Ovary (tissue), 3 donors: ENCODE measurements around the gene SP6.

Experiments used
- CTCF ChIP-seq, 3 donors: fragments of 450-650 bp in 2 of 3; fragments of 200-600 bp in 1 of 3; IDR thresholded peaks; one replicate each; pipeline versions ENCODE4 v1.5.1 to v1.8.0; 2016 to 2022; ENCODE audit warnings: antibody characterized with exemption in 3 of 3, mild to moderate bottlenecking in 1 of 3
- POLR2A ChIP-seq: fragments of 450-650 bp; IDR thresholded peaks from one replicate; pipeline ENCODE4 v1.6.1; 2017; ENCODE audit warnings: antibody characterized with exemption, mild to moderate bottlenecking, moderate library complexity
- donor health status: DM: no; HTN: no; CAD: no.

- TF ChIP-seq CTCF (IDR thresholded peaks at IDR 0.05): no peak
- TF ChIP-seq POLR2A: no peak
Observed at GRCh38 chr17:47841488-47842291, 9.3 kb downstream of the SP6 start.
